Measurements from ENCODE around the gene BCHE. TPM values are rescaled to one million over a fixed set of nuclear protein-coding genes. Genes with fewer than 3 reads are reported as not detected.
"Not testable (repeated sequence)": the region's sequence is repeated elsewhere in the genome, so short reads cannot be mapped to it uniquely, and the experiment has no call there.

Gene BCHE
- polyA plus RNA-seq, 3 donors = 11.2 to 12.9 (median 12.2) TPM

DNA sequence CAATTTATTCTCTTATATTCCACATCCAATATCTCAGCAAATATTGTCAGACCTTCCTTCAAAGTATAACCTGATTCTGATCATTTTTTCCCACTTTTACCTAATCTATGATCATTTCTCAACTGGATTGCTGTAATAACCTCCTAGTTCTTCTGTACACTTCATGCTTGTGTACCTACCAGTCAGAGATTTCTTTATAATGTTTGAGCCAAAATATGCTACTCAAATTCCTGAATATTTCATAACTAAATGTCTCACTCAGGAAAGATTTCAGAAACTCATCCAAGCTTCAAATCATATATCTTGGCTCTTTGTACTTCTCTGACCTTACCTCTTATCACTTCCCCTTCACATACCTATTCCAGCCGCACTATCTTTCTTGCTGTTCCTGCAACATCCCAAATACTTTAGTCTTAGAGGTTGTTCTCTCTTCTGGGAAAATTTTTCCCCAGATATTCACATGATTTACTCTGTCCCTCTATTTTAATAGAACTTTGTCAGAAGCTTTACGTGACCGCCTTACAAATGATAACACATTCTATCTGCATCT lies 20.0 kb downstream of the BCHE start:
- DNase-seq (ENCODE audit: low read depth in 3 of 3, low spot score in 2 of 3) = no peak

DNA sequence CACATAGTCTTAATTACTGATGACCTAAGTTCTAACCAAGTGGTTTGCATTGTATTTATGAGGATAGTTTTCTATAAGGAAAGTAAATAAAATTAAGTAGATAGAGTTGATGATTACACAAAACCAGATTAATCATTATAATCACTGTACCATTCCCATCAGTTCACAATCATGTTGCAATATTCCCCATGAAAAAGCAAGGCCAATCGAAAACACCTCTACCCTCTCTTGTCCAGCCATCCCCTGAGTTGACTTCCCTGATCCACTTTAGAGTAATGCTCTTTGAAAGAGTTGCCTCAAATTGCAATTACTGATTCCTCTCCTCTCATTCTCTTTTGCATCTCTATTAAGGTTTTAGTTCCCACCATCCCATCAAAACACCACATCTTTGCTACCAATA lies 21.0 kb downstream of the BCHE start:
- no peak for DNase-seq (ENCODE audit: low read depth in 3 of 3, low spot score in 2 of 3)

DNA sequence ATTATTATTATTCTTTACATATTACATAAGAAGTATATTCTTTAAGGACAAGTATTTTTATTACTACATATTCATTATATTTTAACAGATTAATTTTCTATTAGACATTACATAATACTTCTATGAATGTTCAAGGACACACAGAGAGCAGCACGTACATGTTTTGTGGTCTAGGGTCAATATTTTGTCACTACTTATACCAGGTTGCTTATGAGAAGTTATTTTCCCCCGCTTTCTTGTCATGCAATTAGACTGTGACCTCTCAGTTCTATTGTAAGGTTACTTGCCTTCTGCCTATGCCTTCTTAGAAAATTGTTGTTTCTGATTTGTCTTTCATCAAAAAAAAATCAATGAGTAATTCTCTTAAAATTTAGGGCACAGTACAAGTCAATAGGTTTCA lies 21.5 kb downstream of the BCHE start:
- no peak for DNase-seq (ENCODE audit: low read depth in 3 of 3, low spot score in 2 of 3)

DNA sequence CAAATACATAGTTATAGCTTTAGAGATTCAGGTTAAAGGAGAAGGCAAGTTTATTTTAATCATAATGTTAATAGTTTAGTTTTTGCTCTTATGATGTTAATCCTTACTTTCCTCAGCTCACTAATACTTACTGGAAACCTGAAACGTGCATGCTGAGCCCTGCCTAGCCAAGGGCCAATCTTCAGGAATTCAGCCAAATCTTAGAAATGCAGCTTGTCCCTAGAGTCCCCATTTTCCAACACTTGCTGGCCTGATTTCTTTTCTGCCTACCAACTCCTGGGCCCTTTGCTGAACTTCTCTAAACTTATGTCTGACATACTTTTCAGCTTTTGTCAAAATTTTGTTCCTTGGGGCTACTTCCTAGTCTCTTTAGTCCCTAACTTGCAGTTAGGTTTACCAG lies 22.8 kb downstream of the BCHE start:
- no peak for DNase-seq (ENCODE audit: low read depth in 3 of 3, low spot score in 2 of 3)

DNA sequence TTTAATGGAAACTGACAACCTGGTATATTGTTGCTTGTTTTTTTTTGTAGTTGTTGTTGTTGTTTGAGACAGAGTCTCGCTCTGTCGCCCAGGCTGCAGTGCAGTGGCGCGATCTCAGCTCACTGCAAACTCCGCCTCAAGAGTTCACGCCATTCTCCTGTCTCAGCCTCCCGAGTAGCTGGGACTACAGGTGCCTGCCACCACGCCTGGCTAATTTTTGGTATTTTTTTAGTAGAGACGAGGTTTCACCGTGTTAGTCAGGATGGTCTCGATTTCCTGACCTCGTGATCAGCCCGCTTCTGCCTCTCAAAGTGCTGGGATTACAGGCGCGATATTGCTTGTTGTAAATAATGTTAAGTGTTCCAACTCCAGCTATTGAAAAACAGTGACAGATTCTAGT lies 29.3 kb downstream of the BCHE start:
- not testable (repeated sequence) for DNase-seq (ENCODE audit: low read depth in 3 of 3, low spot score in 2 of 3)

DNA sequence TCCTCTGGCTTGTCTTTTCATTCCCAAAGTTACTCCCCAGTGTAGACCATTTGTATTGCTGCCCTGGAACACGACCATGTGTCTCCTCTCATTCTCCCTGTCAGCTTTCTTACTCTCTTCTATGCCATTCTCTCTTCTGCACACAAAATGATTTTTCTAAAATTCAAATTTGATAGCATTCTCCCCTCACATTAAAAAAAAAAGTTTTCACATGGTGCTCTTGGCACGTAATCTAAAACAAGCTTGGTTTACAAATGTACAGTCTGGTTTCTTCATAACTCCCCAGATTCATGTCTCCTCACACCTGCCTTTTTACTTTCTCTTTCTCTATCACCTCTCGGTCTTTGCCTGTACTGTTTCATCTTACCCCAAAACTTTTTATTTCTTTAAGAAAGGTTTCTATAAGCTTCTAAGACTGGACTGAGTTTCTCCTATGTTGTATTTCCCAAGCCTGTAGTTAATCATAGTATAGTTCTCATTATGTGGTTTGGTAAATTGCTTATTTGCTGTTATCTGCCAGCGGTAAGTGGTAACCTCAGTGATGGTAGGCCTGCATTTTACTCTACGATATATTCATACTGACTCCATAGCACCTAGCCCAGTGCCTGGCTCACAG lies 31.2 kb downstream of the BCHE start:
- DNase-seq (ENCODE audit: low read depth in 3 of 3, low spot score in 2 of 3) = no peak

DNA sequence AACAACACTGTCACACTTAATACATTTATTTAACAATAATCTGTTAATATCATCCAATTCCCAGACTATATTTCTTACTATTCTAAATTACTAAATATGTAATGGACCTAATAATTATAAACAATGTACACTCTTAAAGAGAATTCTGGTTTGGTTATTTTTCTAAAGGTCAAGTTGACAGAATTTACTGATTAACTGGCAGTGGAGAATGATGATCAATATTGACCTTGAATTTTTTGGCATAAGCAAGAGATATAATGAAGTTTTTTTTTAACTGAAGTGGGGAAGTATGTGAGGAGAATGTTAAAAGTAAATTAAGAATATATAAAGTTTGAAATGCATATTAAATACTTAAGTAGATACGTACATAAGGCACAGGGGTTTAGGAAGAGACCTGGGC lies 33.8 kb downstream of the BCHE start:
- no peak for DNase-seq (ENCODE audit: low read depth in 3 of 3, low spot score in 2 of 3)

DNA sequence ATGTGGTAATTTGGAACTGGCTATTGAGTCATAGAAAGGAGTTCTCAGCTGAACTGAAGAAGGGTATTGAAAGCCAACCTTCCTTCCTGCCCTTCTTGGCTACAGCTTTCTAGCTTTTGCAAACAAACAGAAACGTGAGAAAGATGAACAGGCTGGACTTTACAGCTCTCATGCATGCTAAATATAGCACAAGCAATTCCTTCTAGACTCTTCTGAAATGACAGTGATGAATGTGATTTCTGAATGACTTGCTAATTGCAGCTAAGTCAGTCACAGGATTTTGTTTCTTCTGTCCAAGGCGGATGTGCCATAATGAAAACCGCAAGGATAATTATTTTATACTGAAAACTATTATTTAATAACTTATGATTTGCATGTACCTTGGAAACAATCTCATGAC lies 36.3 kb downstream of the BCHE start:
- no peak for DNase-seq (ENCODE audit: low read depth in 3 of 3, low spot score in 2 of 3)

DNA sequence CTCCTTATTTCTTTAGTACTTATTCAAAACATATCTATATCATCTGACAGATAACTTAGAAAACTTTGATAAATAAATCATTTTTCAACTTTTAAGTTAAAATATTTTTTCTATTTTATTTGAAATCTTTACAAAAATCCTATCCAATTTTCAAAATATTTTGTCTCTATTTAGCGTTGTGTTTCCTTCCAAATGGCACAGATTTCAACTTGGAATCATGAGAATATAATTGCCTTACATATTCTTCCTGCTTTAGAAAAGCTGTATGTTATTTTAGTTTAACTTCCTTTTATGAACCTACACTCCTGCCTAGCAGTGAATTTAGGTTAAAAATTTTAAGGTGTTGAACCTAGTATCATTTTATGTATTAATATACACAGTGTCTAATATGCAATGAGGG lies 38.2 kb downstream of the BCHE start:
- DNase-seq (ENCODE audit: low read depth in 3 of 3, low spot score in 2 of 3) = no peak

DNA sequence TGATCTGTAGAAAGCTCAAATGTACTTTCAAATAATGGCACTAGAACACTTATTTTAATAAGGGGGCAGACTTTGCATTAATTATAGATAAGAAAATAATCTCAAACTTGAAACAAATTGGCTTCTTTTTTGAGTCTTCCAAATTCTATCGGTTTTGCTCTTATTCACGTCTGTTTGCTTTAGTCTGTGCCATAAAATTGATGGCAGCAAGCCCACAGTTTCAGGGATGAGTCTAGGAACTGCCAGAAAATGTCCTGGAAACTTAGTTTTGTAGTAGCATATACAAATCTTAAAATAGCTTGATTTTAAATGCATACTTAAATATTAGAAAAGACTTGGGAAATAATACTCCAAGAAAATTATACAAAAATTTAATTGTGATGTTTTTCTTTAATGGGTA lies 39.7 kb downstream of the BCHE start:
- no peak for DNase-seq (ENCODE audit: low read depth in 3 of 3, low spot score in 2 of 3)

DNA sequence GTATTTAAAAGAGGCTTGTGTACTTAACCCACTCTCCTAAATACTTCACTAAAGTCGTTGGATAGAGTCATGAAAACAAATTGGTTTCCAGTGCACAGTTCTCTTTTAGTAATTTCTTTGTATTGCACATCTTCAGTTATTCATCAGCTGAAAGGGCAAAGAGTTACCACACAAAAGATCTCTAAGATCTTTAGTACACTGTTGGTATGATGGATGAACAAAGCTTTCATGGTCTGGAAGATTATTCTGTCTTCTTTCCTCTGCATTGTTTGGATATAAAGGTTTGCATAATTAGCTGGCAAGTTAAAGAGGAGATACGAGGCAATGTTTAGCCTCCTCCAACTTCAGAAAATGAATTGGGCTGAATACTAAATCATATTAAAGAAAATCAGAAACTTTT lies 40.5 kb downstream of the BCHE start:
- no peak for DNase-seq (ENCODE audit: low read depth in 3 of 3, low spot score in 2 of 3)

DNA sequence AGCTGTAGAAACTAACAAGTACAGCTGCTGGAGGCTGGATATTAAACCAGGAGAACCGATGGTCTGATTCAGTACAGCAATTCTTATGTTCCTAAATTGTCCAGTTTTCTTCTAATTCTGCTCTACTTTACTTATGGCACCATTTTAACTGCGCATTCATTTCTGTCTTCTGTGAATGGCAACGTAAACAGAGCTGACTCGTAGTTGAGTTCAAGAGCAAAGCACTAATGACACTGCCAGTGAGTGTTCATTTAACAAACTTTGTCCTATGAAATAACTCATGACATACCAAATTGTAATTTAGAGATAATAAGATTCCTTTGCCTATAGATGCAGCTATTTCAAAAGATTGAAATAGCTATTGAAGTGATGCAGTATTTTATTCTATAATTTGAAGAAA lies 48.7 kb downstream of the BCHE start:
- no peak for DNase-seq (ENCODE audit: low read depth in 3 of 3, low spot score in 2 of 3)

DNA sequence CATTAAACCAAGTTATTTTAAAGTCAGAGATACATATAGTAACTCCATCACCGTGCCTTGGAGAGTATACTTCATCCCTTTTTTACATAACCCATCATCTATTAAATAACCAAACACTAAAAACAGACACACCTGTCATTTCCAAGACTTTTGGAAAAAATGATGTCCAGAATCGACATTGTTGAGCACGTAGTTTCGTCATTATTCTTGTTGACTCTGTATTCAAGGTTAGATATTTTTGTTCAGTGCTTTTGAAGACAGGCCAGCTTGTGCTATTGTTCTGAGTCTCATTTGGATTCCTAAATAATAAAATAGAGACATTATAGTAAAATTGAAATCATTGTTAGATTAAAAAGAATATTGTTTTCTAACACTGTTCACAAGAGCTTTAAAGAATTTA lies 51.2 kb downstream of the BCHE start:
- no peak for DNase-seq (ENCODE audit: low read depth in 3 of 3, low spot score in 2 of 3)

DNA sequence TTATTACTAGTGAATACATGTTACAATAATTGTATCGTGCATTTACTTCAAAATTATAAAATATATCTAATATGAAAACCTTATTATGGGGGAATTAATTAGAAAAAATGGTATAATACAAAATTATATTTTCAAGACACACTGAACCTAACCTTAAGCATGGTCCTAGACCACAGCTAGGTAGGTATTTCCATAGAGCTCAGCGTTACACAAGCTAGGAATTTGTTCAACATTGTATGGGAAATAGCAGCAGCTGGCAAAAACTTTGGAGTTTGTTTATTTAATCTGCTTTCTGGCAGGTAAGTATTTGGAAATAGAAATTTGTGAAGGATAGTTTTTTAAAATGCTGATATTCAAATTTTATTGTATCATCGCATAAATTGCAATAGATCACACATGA lies 52.9 kb downstream of the BCHE start:
- DNase-seq (ENCODE audit: low read depth in 3 of 3, low spot score in 2 of 3) = no peak

DNA sequence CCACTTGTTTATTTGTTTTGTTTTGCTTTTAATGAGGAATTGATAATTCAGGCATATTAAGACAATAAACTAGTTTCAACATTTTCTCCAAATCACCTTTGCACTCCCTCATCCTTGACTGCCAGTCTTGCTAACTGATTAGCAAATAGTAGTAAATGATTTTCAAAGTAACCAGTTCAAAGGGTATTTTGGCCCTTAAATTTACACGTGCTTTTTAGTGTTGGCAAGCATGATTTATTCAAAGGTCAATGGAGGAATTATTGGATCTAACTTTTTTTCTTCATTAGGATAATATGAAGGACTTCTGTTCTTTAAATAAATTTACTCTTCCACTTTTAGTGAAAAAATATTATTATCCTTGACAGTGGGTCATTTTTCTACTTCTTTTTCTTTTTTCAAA lies 53.8 kb downstream of the BCHE start:
- DNase-seq (ENCODE audit: low read depth in 3 of 3, low spot score in 2 of 3) = no peak

DNA sequence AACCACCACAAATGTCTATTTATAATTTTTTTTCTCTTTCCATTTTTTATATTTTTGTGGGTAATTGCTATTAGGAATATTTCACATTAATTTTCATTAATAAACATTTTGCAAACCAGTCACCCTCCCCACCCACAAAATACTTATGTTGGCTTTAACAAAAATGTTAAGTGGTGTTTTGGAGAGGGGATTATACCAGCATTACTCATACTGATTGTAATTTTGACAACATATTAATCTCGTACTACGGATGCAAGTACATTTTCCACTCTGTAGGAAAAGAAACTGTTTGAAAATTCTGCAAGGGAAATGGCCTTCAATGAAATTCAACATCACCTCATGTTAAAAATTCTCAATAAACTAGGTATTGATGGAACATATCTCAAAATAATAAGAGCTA lies 58.3 kb downstream of the BCHE start:
- DNase-seq (ENCODE audit: low read depth in 3 of 3, low spot score in 2 of 3) = no peak

DNA sequence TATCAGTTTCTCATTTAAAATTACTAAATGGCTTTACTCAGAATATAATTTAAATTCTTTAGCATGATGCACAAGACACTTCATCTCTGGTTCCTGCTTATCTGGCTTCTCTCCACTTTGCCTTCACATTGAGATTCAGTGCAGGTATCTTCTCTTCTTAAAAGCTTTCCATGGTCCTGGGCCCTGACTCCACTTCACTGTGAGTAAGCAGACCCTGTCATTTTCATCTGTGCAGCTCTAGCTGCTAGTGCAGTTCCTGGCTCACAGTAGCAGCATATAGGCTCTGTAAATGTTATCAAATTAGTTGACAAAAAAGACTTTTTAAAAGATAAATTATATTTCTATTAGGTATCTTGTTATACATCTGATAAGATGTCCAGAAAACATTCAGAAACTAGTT lies 58.8 kb downstream of the BCHE start:
- DNase-seq (ENCODE audit: low read depth in 3 of 3, low spot score in 2 of 3) = no peak

DNA sequence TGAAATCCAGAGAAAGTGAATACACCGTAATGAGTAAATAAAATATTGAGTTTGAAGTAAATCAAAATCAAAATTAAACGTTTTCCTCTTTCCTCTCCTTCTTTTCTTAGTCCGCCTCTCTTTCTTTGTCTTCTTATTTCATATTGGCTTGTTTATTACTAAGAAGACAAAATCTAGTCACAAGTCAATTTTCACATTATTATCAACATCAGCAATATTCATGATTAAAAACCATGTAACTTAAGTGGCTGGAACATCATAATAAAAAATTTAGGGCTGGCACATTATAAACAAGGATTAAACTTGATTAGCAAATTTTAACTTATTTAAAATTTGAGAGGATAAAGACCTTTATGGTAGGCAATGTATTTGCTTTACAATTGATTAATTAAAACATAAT lies 61.4 kb downstream of the BCHE start:
- no peak for DNase-seq (ENCODE audit: low read depth in 3 of 3, low spot score in 2 of 3)

DNA sequence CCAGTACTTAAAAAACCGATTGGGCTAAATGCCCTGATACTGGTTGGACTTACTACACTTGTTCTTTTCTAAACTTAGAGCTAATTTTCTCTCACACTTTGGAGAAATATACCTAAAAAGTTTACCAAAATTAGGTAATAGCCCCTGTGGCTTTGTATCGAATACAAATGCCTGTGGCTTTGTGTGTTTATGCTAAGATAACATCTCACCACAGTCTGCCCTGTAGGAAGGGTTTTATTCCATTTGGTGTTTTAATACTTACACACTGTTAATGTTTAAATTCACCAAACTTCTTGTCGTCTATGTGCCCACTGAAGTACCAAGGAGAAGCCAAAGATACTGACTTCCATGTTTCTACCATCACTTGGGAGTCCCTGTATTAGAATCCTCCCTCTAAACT lies 66.4 kb downstream of the BCHE start:
- no peak for DNase-seq (ENCODE audit: low read depth in 3 of 3, low spot score in 2 of 3)

DNA sequence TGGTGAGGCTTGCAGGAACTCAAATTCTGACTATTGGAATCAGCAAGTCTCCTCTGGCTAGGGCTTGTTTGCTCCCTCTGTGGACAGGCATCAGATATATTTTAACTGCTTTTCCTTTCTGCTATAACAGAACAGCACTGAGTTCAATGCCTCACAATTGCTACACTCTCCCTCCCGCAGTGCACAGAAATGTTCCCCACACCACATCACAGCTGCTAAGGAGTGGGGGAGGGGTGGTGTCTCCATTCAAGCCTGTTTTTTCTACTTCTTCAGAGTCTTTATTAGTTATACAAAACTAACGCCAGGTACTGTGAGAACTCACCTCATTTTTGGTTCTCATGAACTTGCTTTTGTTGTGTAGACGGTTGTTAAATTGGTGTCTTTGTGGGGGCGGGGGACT lies 68.5 kb downstream of the BCHE start:
- DNase-seq (ENCODE audit: low read depth in 3 of 3, low spot score in 2 of 3) = no peak

DNA sequence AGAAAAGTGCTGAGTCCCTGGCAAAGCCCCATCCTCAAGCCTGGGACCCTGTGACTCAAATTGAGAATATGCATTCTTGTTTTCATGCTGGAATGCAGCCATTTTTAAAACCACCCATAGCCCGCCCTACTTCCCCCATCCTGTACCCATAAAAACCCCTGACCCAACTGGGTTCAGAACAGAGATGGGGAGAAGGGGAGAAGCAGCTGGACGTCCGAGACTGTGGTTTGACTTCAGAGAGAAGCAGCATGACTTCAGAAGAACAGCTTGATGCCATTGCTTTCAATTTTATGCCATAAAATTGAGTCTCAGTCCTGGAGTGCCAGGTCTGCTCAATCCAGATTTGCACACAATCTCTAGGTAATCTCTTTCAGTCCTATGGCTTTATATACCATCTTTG lies 78.2 kb downstream of the BCHE start:
- DNase-seq (ENCODE audit: low read depth in 3 of 3, low spot score in 2 of 3) = no peak

DNA sequence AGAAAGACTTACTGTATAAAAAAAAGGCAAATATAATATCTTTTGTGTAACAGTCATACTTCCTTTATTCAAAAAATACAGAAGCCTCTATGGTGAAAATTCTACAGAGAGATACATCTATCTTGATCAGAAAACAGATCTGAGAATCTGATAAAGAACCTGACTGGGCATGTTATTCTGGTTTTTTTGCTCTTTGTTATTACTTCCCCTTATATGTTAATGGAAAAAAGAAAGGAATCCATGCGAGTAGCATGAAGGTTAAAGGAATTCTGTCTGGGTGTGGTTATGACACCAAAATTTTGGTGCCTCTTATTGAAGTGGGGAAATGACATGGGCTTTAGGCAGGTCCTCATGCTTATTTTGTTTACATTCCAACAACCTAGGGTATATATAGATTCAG lies 81.7 kb downstream of the BCHE start:
- DNase-seq (ENCODE audit: low read depth in 3 of 3, low spot score in 2 of 3) = no peak
